Peyer's patch (tissue), 4 donors: ENCODE data around the gene FAM184A.

Experiments used
- POLR2A ChIP-seq, 2 donors: fragments of 450-650 bp; IDR thresholded peaks; one replicate each; pipeline ENCODE4 v1.5.1; 2017; ENCODE audit warnings: antibody characterized with exemption in 2 of 2, mild to moderate bottlenecking in 2 of 2, moderate library complexity in 2 of 2
- TF ChIP-seq, protein P1 (sequence below), 6 experiments: fragments of 450-650 bp in 4 of 6; fragments of 200-600 bp in 2 of 6; sonication (generic) in 1 of 6; IDR thresholded peaks; one replicate each; pipeline ENCODE4 v1.5.1; 2017 to 2019; ENCODE audit warnings: antibody characterized with exemption in 6 of 6, mild to moderate bottlenecking in 3 of 6, moderate library complexity in 1 of 6

DNA sequence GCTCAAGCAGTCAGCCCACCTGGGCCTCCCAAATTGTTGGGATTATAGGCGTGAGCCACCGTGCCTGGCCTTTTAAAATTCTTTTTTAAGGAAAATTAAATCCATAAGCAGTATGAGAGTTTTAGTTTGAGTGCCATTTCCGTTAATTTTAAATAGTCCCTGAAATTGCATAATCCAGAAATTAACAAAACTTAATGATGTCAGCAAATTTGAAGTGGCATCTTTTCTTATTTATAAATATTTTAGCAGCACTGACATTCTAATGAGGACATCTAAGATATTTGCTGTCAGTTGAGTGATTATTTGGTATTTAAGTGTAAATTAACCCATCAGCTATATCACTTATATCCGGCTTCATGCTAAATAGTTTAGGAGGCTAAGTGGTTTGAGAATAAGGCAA, 42.9 kb upstream of the FAM184A start:
- TF ChIP-seq POLR2A (IDR thresholded peaks at IDR 0.05) = no peak
- TF ChIP-seq, protein P1, sequence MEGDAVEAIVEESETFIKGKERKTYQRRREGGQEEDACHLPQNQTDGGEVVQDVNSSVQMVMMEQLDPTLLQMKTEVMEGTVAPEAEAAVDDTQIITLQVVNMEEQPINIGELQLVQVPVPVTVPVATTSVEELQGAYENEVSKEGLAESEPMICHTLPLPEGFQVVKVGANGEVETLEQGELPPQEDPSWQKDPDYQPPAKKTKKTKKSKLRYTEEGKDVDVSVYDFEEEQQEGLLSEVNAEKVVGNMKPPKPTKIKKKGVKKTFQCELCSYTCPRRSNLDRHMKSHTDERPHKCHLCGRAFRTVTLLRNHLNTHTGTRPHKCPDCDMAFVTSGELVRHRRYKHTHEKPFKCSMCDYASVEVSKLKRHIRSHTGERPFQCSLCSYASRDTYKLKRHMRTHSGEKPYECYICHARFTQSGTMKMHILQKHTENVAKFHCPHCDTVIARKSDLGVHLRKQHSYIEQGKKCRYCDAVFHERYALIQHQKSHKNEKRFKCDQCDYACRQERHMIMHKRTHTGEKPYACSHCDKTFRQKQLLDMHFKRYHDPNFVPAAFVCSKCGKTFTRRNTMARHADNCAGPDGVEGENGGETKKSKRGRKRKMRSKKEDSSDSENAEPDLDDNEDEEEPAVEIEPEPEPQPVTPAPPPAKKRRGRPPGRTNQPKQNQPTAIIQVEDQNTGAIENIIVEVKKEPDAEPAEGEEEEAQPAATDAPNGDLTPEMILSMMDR (IDR thresholded peaks at IDR 0.05) = no peak
